B cell (primary cell): ENCODE measurements around the gene EIF4ENIF1.

Experiments
- CTCF ChIP-seq: fragments of 200-600 bp; IDR thresholded peaks from one replicate; pipeline ENCODE4 v1.8.0; 2022; ENCODE audit warnings: antibody characterized with exemption, mild to moderate bottlenecking
- EZH2 ChIP-seq: IDR thresholded peaks from 2 replicates; pipeline ENCODE4 v1.6.1; 2012; ENCODE audit warnings: borderline replicate concordance, low read depth, mild to moderate bottlenecking, moderate library complexity, low read length; ENCODE audit not compliant: insufficient read depth, poor library complexity, severe bottlenecking

DNA sequence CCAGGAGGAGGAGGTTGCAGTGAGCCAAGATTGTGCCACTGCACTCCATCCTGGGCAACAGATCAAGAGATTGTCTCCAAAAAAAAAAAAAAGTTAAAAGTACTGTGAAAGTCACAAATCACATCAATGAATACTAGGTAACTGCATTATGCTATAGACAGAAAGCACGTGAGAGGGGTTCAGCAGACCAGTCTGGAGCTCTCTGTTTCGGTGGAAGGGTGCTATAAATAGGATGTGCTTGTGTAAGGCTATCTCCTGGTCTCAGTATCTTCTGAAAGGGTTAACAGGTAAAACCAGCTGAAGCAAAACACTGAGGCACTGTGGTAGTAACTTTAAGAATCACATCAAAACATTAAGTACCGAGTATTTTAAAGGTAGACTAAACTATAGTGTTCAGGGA, 43.4 kb downstream of the EIF4ENIF1 start:
- no peak for TF ChIP-seq CTCF
- no peak for TF ChIP-seq EZH2
